Measurements from ENCODE around the gene SCARF2. TPM values are rescaled to one million over a fixed set of nuclear protein-coding genes. Genes with fewer than 3 reads are reported as not detected.

Gene SCARF2
- total RNA-seq, 4 donors from 2014 or later: 1.1 to 6.9 (median 2.4) TPM

DNA sequence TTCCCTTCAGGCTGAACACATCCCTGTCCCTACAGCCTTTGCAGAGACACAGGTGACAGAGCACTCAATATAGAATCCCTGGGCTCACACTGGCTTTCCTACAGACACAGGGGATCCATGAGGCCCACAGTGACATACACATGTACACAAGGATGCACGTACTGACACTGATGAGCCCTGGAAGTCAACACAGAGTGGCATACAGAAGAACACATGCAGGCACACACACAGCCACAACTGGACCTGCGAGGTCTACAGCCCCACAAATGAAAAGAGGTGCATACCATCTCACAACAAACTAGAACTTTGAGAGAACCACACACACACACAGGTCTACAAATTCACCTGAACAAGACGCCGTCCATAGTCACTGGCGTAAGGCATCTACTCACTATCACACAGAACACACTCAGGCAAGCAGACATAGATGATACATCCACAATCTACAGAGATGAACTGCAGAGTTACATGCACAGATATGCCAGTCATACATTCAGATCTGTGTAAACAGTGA is 47.2 kb downstream of the SCARF2 start:
- Histone ChIP-seq H3K4me1 (peaks cover 0 to 19% (median 13%) of the 10 kb centered on the region in 3 donors), H3K36me3 (no peaks in the 10 kb centered on the region), H3K27ac (no peak overlapping the region), H3K27me3 (peaks cover 0 to 12% (median 0%) of the 10 kb centered on the region in 4 donors), H3K9me3 (no peaks in the 10 kb centered on the region), H3K4me3 (no peak overlapping the region)
- TF ChIP-seq, protein P1, sequence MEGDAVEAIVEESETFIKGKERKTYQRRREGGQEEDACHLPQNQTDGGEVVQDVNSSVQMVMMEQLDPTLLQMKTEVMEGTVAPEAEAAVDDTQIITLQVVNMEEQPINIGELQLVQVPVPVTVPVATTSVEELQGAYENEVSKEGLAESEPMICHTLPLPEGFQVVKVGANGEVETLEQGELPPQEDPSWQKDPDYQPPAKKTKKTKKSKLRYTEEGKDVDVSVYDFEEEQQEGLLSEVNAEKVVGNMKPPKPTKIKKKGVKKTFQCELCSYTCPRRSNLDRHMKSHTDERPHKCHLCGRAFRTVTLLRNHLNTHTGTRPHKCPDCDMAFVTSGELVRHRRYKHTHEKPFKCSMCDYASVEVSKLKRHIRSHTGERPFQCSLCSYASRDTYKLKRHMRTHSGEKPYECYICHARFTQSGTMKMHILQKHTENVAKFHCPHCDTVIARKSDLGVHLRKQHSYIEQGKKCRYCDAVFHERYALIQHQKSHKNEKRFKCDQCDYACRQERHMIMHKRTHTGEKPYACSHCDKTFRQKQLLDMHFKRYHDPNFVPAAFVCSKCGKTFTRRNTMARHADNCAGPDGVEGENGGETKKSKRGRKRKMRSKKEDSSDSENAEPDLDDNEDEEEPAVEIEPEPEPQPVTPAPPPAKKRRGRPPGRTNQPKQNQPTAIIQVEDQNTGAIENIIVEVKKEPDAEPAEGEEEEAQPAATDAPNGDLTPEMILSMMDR (IDR thresholded peaks at IDR 0.05): no peak
- TF ChIP-seq POLR2A (IDR thresholded peaks at IDR 0.05): no peak
- intact Hi-C loops (cut with DNase I): no loop called here
- DNase-seq: no peak
- WGBS, 2 donors: 89 to 95% methylated on average over 4 to 5 of the region's 5 CpGs

DNA sequence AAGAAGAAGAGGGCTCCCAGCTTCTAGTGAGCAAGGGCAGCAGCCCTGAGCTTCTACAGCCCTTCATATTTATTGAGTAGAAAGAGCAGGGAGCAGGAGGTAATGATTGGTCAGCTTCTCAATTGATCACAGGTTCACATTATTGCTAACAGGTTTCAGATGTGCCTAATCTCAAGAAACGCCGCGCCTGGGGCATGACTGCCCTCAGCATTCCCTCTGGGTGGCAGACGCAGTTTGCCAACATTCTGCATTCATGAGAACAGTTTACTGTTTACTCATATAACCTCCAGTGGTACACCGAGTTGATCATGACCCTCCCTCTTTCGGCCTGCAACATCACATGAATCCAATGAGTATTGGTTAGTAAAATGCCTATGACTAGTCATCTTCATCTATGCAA is 48.3 kb downstream of the SCARF2 start:
- Histone ChIP-seq H3K4me3 (no peak overlapping the region), H3K27ac (no peak overlapping the region), H3K4me1 (peaks cover 0 to 7% (median 4%) of the 10 kb centered on the region in 3 donors), H3K9me3 (no peaks in the 10 kb centered on the region), H3K27me3 (peaks cover 0 to 24% (median 0%) of the 10 kb centered on the region in 4 donors), H3K36me3 (no peaks in the 10 kb centered on the region)
- TF ChIP-seq, protein P1 (IDR thresholded peaks at IDR 0.05): no peak
- TF ChIP-seq POLR2A (IDR thresholded peaks at IDR 0.05): no peak
- no peak for DNase-seq
- 89 to 94% methylated on average over 6 of the region's 6 CpGs for WGBS, 2 donors
- intact Hi-C loops (cut with DNase I): no loop called here

DNA sequence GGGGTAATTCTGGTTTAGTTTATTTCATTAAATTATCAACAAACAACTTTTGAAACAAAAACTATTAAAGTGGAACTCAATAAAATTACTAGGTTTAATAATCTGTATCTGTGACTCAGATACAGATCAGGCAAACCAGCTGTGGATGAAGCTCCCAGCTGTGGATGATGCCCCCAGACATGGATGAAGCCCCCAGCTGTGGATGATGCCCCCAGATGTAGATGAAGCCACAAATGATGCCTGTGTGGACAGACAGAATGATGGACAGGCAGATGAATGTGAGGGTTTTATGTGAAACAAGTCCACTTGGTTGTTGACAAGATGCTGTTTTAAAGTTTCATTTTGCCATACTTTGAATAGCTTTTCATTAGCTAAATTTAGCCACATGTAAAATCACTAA is 49.4 kb downstream of the SCARF2 start:
- Histone ChIP-seq H3K27ac (no peak overlapping the region), H3K4me3 (no peak overlapping the region), H3K4me1 (peaks cover 0 to 1% (median under 1%) of the 10 kb centered on the region in 3 donors), H3K36me3 (no peaks in the 10 kb centered on the region), H3K27me3 (peaks cover 0 to 24% (median 0%) of the 10 kb centered on the region in 4 donors), H3K9me3 (no peaks in the 10 kb centered on the region)
- TF ChIP-seq, protein P1 (IDR thresholded peaks at IDR 0.05): no peak
- no peak for TF ChIP-seq POLR2A (IDR thresholded peaks at IDR 0.05)
- intact Hi-C loops (cut with DNase I): no loop called here
- no peak for DNase-seq

DNA sequence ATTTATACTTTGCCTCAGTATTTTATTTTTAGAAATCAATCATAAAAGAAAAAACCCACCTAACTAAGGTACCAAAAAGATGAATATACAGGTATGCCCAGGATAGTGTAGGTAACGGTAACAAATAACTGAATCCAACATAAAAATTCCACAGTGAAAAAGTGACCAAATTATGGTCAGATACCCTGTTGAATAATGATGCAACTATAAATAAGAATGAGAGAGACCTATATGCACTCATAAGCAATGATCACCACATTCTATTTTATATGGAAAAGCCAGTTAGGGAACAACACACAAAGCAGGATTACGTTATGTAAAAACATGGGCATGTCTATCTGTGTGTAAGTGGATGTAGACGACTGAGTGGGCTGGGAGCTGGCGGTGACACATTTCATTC is 50.7 kb downstream of the SCARF2 start:
- no peak for TF ChIP-seq POLR2A (IDR thresholded peaks at IDR 0.05)
- TF ChIP-seq, protein P1 (IDR thresholded peaks at IDR 0.05): no peak
- DNase-seq: no peak
- WGBS, 2 donors: 79 to 80% methylated on average over 4 of the region's 4 CpGs
- H3K27ac ChIP-seq: no peak overlapping the region
- H3K4me3 ChIP-seq: no peak overlapping the region
- peaks cover 0 to 24% (median 0%) of the 10 kb centered on the region in 4 donors for H3K27me3 ChIP-seq
- intact Hi-C loops (cut with DNase I): no loop called here
- H3K4me1 ChIP-seq: no peaks in the 10 kb centered on the region
- H3K36me3 ChIP-seq: no peaks in the 10 kb centered on the region
- H3K9me3 ChIP-seq: no peaks in the 10 kb centered on the region

DNA sequence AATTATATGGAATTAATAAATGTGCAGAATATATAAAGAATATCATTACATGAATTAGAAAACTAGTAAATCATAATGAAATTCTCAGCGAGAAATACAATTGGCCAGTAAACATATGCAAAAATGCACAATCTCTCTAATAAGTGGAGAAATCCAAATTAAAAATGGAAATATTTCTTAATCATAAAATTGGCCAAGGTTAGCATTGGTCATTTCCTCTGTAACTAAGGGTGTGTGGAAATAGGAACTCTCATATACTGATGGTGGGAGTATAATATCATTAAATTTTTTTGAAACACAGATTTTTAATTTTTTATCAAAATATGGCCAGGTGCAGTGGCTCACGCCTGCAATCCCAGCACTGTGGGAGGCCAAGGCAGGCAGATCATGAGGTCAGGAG is 51.3 kb downstream of the SCARF2 start:
- no peaks in the 10 kb centered on the region for H3K4me1 ChIP-seq
- intact Hi-C loops (cut with DNase I): no loop called here
- peaks cover 0 to 24% (median 0%) of the 10 kb centered on the region in 4 donors for H3K27me3 ChIP-seq
- H3K4me3 ChIP-seq: no peak overlapping the region
- no peak for DNase-seq
- TF ChIP-seq POLR2A (IDR thresholded peaks at IDR 0.05): no peak
- TF ChIP-seq, protein P1 (IDR thresholded peaks at IDR 0.05): no peak
- no peaks in the 10 kb centered on the region for H3K9me3 ChIP-seq
- 91 to 95% methylated on average over 2 of the region's 2 CpGs for WGBS, 2 donors
- H3K27ac ChIP-seq: no peak overlapping the region
- no peaks in the 10 kb centered on the region for H3K36me3 ChIP-seq

Measured in esophagus squamous epithelium (tissue), 5 donors.